IPS DF 6.9 (cell line): ENCODE data around the gene GPR146.

Experiments
- DNase-seq: peaks from one replicate; pipeline ENCODE4 v3.0.0-alpha.2; 2013; ENCODE audit warnings: low read depth, low spot score
- H3K27ac ChIP-seq: one replicate; pipeline ENCODE4 v1.5.1; 2013; ENCODE audit warnings: low read length, control low read depth
- H3K27me3 ChIP-seq: 2 replicates; pipeline ENCODE4 v1.6.1; 2013; ENCODE audit warnings: mild to moderate bottlenecking, low read length; ENCODE audit not compliant: control insufficient read depth, insufficient read depth
- H3K36me3 ChIP-seq: 2 replicates; pipeline ENCODE4 v1.6.1; 2013; ENCODE audit warnings: low read length; ENCODE audit not compliant: control insufficient read depth, insufficient read depth
- H3K4me1 ChIP-seq: 2 replicates; pipeline ENCODE4 v1.6.1; 2013; ENCODE audit warnings: low read length; ENCODE audit not compliant: control insufficient read depth, insufficient read depth
- H3K4me3 ChIP-seq: 2 replicates; pipeline ENCODE4 v1.5.1; 2013; ENCODE audit warnings: mild to moderate bottlenecking, low read length
- H3K9me3 ChIP-seq: 2 replicates; pipeline ENCODE4 v1.6.1; 2013; ENCODE audit warnings: low read length, inconsistent platforms; ENCODE audit not compliant: control insufficient read depth, insufficient read depth
- WGBS: extraction: QIAGEN DNeasy Blood & Tissue Kit; methylation state at CpG from one replicate; pipeline ENCODE4 v1.1.7; 2013; ENCODE audit warnings: mixed read lengths, missing lambda C conversion rate; ENCODE audit not compliant: insufficient read length, insufficient coverage; 5-methylcytosine and 5-hydroxymethylcytosine counted together

Gene GPR146

DNA sequence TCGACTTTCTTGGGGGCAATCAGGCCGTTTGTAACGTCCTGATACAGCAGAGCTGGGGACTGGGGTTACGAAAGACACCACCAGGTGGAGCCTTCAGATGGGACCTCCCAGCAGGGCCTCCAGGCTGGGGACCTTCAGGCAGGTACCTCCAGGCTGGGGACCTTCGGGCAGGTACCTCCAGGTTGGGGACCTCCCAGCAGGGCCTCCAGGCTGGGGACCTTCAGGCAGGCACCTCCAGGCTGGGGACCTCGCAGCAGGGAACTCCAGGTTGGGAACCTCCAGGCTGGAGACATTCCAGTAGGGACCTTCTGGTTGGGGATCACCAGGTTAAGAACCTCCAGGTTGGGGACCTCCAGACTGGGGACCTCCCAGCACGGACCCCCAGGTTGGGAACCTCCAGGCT is 23.5 kb upstream of the GPR146 start:
- no peaks in the 10 kb centered on the region; the same call in 1 of the 2 replicates for H3K36me3 ChIP-seq
- no CpG with 5 or more reads among the region's 7 CpGs for WGBS

GRCh38 chr7:1021366-1021765 is 23.0 kb upstream of the GPR146 start:
- H3K27me3 ChIP-seq, result no peaks in the 10 kb centered on the region
- no peaks in the 10 kb centered on the region for H3K9me3 ChIP-seq
- H3K4me3 ChIP-seq, result no peak overlapping the region
- no peaks in the 10 kb centered on the region for H3K4me1 ChIP-seq
- WGBS, result no CpG with 5 or more reads among the region's 7 CpGs
- H3K36me3 ChIP-seq, result no peaks in the 10 kb centered on the region; the same call in 1 of the 2 replicates
- DNase-seq, result no peak
- H3K27ac ChIP-seq, result no peak overlapping the region

More for the DNA sequence above, 23.5 kb upstream of the GPR146 start:
- Histone ChIP-seq H3K4me3 (no peak overlapping the region), H3K27ac (no peak overlapping the region), H3K9me3 (no peaks in the 10 kb centered on the region), H3K27me3 (no peaks in the 10 kb centered on the region), H3K4me1 (no peaks in the 10 kb centered on the region; the same call in 1 of the 2 replicates)
- no peak for DNase-seq

- no CpG with 5 or more reads among the region's 25 CpGs for WGBS
- Histone ChIP-seq H3K27me3 (no peaks in the 10 kb centered on the region), H3K9me3 (no peaks in the 10 kb centered on the region), H3K4me1 (no peaks in the 10 kb centered on the region), H3K4me3 (no peak overlapping the region), H3K27ac (no peak overlapping the region), H3K36me3 (no peaks in the 10 kb centered on the region; the same call in 1 of the 2 replicates)
- DNase-seq, result no peak
Observed at GRCh38 chr7:1021931-1022330, 22.4 kb upstream of the GPR146 start.

DNA sequence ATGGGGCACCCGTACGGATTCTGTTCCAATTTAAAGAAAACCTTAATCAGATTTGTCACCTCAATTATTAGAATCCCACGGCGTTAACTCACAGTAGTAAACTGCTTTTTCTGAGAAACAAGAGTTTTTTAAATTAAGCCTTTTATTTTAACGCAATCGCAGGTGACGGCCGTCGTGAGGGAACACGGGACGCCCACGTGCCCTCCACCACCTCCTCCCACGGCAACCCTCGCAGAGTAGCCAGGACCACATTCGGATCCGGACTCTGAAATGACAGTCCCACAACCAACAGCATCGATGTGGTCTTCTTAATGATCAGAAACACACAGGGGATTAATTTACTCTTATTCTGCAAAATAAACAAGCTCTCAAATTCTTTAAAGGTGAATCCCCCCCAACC is 22.0 kb upstream of the GPR146 start:
- no peaks in the 10 kb centered on the region for H3K4me1 ChIP-seq
- WGBS, result no CpG with 5 or more reads among the region's 17 CpGs
- no peaks in the 10 kb centered on the region for H3K27me3 ChIP-seq
- no peak overlapping the region for H3K27ac ChIP-seq
- no peaks in the 10 kb centered on the region for H3K9me3 ChIP-seq
- no peaks in the 10 kb centered on the region; the same call in 1 of the 2 replicates for H3K36me3 ChIP-seq
- no peak overlapping the region for H3K4me3 ChIP-seq
- no peak for DNase-seq

DNA sequence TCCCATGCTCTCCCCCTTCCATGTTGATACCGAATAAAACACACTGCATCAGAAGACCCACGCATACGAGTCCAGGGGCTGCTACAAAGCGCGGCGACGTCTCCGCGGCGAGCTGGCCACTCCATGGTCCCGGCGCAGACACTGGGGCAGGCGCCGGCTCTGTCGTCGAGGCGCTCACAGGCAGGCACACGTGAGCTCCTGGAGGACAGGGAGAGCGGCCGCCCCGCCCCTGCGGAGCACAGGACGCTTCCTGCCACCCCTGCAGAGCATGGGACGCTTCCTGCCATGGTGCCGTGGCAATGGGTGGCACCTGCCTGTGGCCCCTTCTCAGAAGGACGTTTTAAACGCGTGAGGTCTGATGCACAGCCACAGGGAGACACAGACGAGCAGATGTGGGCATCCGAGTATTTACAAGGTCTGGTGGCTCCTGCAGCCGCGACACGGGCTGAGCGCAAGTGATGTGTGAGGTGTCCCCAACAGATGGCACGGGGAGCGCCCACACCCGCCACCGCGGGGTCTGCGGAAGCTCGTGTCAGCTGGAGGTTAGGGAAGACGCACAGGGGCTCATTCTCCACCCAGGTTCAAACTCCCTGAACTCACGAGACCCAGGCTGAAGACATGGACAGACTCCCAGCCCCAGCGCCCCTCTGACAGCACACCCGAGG is 21.4 kb upstream of the GPR146 start:
- no peaks in the 10 kb centered on the region for H3K36me3 ChIP-seq
- H3K4me1 ChIP-seq, result no peaks in the 10 kb centered on the region
- no peak for DNase-seq
- no peak overlapping the region for H3K27ac ChIP-seq
- no peaks in the 10 kb centered on the region for H3K9me3 ChIP-seq
- no CpG with 5 or more reads among the region's 45 CpGs for WGBS
- H3K4me3 ChIP-seq, result no peak overlapping the region
- H3K27me3 ChIP-seq, result no peaks in the 10 kb centered on the region

- H3K4me3 ChIP-seq, result no peak overlapping the region
- no peak for DNase-seq
- WGBS, result no CpG with 5 or more reads among the region's 15 CpGs
- no peak overlapping the region for H3K27ac ChIP-seq
- no peaks in the 10 kb centered on the region for H3K27me3 ChIP-seq
- no peaks in the 10 kb centered on the region for H3K36me3 ChIP-seq
- no peaks in the 10 kb centered on the region for H3K9me3 ChIP-seq
- H3K4me1 ChIP-seq, result no peaks in the 10 kb centered on the region; the same call in 1 of the 2 replicates
Observed at GRCh38 chr7:1024331-1024841, 20.0 kb upstream of the GPR146 start.

DNA sequence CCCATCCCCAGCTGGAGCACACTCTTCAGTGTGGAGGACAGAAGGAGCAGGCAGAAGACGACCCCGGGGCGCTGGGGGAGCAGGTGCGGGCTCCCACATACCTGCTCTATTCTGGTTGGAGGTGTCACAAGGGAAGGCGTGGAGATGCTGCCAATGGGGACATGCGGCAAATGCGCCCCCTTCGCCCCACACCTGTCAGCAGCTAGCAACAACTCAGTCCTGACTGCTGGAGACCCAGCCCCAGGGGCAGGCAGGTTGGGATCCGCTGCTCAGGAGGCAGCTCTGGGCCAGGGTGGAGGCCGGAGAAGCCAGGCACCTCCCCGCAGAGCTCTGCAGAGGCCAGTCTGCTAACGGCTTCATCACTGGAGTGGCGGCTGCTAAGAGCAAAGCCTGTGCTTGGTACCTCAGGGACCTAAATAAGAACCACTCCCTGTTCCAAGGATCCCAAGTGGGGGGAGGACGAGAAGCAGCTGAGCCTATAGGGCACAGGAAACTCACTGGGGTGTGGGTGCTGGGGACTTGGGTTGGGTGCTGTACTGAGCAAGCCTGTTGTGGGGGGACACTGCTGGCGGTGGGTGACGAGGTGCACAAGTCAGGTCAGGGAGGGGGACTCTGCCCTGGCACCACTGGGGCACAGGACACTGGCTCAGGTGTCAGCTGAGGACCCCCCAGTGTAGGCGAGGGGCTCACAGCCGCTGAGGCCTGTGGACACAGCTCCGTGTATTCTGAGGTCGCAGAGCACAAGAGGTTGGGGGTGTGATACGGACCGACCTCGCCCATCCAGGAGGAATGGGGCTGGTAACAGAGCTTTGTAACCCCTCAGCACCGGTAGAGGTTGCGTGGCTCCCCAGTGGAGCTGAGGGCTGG is 19.2 kb upstream of the GPR146 start:
- no peaks in the 10 kb centered on the region for H3K36me3 ChIP-seq
- DNase-seq, result no peak
- no peak overlapping the region for H3K27ac ChIP-seq
- no peaks in the 10 kb centered on the region for H3K9me3 ChIP-seq
- no peaks in the 10 kb centered on the region; the same call in 1 of the 2 replicates for H3K4me1 ChIP-seq
- no CpG with 5 or more reads among the region's 25 CpGs for WGBS
- H3K4me3 ChIP-seq, result no peak overlapping the region
- H3K27me3 ChIP-seq, result no peaks in the 10 kb centered on the region

DNA sequence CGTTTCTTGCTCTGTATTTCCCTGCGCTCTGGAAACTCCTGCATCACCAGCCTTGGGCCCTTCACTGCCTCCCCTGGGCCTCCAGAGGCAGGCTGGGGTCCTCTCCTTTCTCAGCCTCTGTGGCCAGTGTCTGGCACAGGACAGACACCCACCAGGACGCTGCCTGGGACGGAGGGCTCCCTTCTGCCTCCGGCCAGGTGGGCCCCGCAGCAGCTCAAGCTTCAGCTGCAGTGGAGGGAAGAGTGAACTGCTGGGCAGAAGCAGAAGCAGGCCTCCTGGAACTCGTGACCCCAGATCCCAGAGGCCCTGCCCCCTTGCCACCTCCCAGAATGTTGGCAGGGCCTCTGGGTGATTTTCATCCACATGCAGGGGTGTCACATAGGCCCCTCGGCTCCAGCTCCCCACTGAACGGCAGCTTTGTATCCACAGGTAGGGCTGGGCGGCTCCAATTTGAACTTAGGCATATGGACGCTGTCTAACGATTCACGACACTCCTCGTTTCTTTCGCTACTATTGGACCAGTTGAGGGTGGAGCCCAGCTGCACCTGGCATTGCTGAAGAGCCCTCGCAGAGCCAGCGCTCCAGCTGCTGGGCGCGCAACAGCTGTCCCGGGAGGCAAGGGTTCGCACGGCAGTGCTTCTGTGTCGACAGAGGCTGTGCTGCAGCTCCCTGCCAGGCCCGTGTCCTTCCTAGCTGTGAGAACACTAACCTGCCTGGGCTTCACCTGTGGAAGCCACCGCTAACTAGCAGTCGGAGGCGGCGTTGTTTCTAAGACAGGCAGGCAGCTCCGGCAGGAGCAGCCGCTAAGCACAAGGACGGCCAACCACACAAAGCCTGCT is 18.4 kb upstream of the GPR146 start:
- DNase-seq, result no peak
- Histone ChIP-seq H3K9me3 (no peaks in the 10 kb centered on the region), H3K36me3 (no peaks in the 10 kb centered on the region), H3K4me3 (no peak overlapping the region), H3K4me1 (no peaks in the 10 kb centered on the region; the same call in 1 of the 2 replicates), H3K27ac (no peak overlapping the region), H3K27me3 (no peaks in the 10 kb centered on the region)
- no CpG with 5 or more reads among the region's 31 CpGs for WGBS

GRCh38 chr7:1026721-1027161 is 17.6 kb upstream of the GPR146 start:
- WGBS, result no CpG with 5 or more reads among the region's 20 CpGs

More at GRCh38 chr7:1026721-1027161, 17.6 kb upstream of the GPR146 start:
- H3K27ac ChIP-seq, result no peak overlapping the region
- no peaks in the 10 kb centered on the region; the same call in 1 of the 2 replicates for H3K4me1 ChIP-seq
- H3K27me3 ChIP-seq, result no peaks in the 10 kb centered on the region
- no peak overlapping the region for H3K4me3 ChIP-seq
- H3K9me3 ChIP-seq, result no peaks in the 10 kb centered on the region
- H3K36me3 ChIP-seq, result no peaks in the 10 kb centered on the region
- DNase-seq, result no peak
